ENCODE results near the gene CLDN12. TPM values are rescaled to one million over a fixed set of nuclear protein-coding genes. Genes with fewer than 3 reads are reported as not detected.

The CLDN12 gene
- total and polyA plus RNA-seq, 12 donors = 12.6 to 47.6 (median 37.4) TPM

GRCh38 chr7:90425376-90425775 is 22.1 kb downstream of the CLDN12 start:
- WGBS, 2 donors = 85 to 88% methylated on average over 2 of the region's 2 CpGs
- Histone ChIP-seq H3K27me3 (no peaks in the 10 kb centered on the region), H3K4me1 (peaks cover 0 to 14% (median 0%) of the 10 kb centered on the region in 9 donors), H3K27ac (no peak overlapping the region), H3K36me3 (no peaks in the 10 kb centered on the region), H3K9me3 (no peaks in the 10 kb centered on the region), H3K4me3 (no peak overlapping the region)
- ATAC-seq (no peak), DNase-seq (no peak)
- intact Hi-C loops (cut with DNase I) = loop anchor here in 9 of 10 donors (5.0 to 10.0 kb wide), 7 partner anchors 111 to 273 kb away; partner anchors contain the start of gene STEAP1 (in 4 of the 9)
- TF ChIP-seq, protein P1, sequence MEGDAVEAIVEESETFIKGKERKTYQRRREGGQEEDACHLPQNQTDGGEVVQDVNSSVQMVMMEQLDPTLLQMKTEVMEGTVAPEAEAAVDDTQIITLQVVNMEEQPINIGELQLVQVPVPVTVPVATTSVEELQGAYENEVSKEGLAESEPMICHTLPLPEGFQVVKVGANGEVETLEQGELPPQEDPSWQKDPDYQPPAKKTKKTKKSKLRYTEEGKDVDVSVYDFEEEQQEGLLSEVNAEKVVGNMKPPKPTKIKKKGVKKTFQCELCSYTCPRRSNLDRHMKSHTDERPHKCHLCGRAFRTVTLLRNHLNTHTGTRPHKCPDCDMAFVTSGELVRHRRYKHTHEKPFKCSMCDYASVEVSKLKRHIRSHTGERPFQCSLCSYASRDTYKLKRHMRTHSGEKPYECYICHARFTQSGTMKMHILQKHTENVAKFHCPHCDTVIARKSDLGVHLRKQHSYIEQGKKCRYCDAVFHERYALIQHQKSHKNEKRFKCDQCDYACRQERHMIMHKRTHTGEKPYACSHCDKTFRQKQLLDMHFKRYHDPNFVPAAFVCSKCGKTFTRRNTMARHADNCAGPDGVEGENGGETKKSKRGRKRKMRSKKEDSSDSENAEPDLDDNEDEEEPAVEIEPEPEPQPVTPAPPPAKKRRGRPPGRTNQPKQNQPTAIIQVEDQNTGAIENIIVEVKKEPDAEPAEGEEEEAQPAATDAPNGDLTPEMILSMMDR (IDR thresholded peaks at IDR 0.05) = no peak

- Histone ChIP-seq H3K4me1 (no peaks in the 10 kb centered on the region), H3K27ac (no peak overlapping the region), H3K36me3 (no peaks in the 10 kb centered on the region), H3K4me3 (no peak overlapping the region), H3K27me3 (no peaks in the 10 kb centered on the region), H3K9me3 (peaks cover 0 to 21% (median 0%) of the 10 kb centered on the region in 11 donors)
- intact Hi-C loops (cut with DNase I) = loop anchor here in 1 of 10 donors (10.0 kb wide), 1 partner anchor 266 kb away; no protein-coding TSS in a partner anchor
- ATAC-seq (no peak), DNase-seq (no peak)
- WGBS, 2 donors = 91% methylated on average over 6 of the region's 6 CpGs
- TF ChIP-seq, protein P1 (IDR thresholded peaks at IDR 0.05) = no peak
These were observed 27.6 kb downstream of the CLDN12 start for GRCh38 chr7:90430614-90431460.

- Histone ChIP-seq H3K4me1 (no peaks in the 10 kb centered on the region), H3K36me3 (no peaks in the 10 kb centered on the region), H3K4me3 (no peak overlapping the region), H3K9me3 (peaks cover 0 to 30% (median 6%) of the 10 kb centered on the region in 11 donors), H3K27ac (no peak overlapping the region), H3K27me3 (no peaks in the 10 kb centered on the region)
- no peak for DNase-seq
- intact Hi-C loops (cut with DNase I) = loop anchor here in 1 of 10 donors (10.0 kb wide), 1 partner anchor 268 kb away; no protein-coding TSS in a partner anchor
- 76% methylated on average over 10 of the region's 10 CpGs for WGBS, 2 donors
- ATAC-seq = peak in 2 of 8 donors; percentile 30 to 61
- TF ChIP-seq, protein P1 (IDR thresholded peaks at IDR 0.05) = no peak
These were observed 29.5 kb downstream of the CLDN12 start for GRCh38 chr7:90432752-90433151.

- H3K9me3 ChIP-seq = peaks cover 0 to 34% (median 6%) of the 10 kb centered on the region in 11 donors
- intact Hi-C loops (cut with DNase I) = loop anchor here in 1 of 10 donors (10.0 kb wide), 1 partner anchor 268 kb away; no protein-coding TSS in a partner anchor
- H3K27ac ChIP-seq = no peak overlapping the region
- H3K4me1 ChIP-seq = no peaks in the 10 kb centered on the region
- H3K4me3 ChIP-seq = no peak overlapping the region
- H3K27me3 ChIP-seq = no peaks in the 10 kb centered on the region
- TF ChIP-seq, protein P1 (IDR thresholded peaks at IDR 0.05) = no peak
- 73 to 81% methylated on average over 3 of the region's 3 CpGs for WGBS, 2 donors
- no peak for DNase-seq
- ATAC-seq = no peak
- no peaks in the 10 kb centered on the region for H3K36me3 ChIP-seq
These were observed 30.0 kb downstream of the CLDN12 start for GRCh38 chr7:90433221-90433620.
